Stimulated activated CD8-positive, alpha-beta memory T cell treated with anti-CD3 and anti-CD28 coated beads, Interleukin-15, amount 100 ng/mL, for 24 hours (primary cell): ENCODE measurements around the gene PDZD4.

Source experiments
- DNase-seq: peaks from one replicate; pipeline ENCODE4 v3.0.0-alpha.2; 2020; ENCODE audit warnings: low read depth

PDZD4 gene

GRCh38 chrX:153770601-153771414 lies 59.5 kb downstream of the PDZD4 start:
- no peak for DNase-seq

- DNase-seq: no peak
Observed at GRCh38 chrX:153769865-153770600, 60.3 kb downstream of the PDZD4 start.

- no peak for DNase-seq
Observed at GRCh38 chrX:153769158-153769864, 61.0 kb downstream of the PDZD4 start.

GRCh38 chrX:153768311-153769157 lies 61.8 kb downstream of the PDZD4 start:
- DNase-seq: no peak

GRCh38 chrX:153767674-153768055 lies 62.7 kb downstream of the PDZD4 start:
- DNase-seq: no peak

- DNase-seq: no peak
Observed at GRCh38 chrX:153766871-153767673, 63.3 kb downstream of the PDZD4 start.

- no peak for DNase-seq
Observed at GRCh38 chrX:153766098-153766817, 64.1 kb downstream of the PDZD4 start.

GRCh38 chrX:153765138-153766079 lies 64.9 kb downstream of the PDZD4 start:
- DNase-seq: no peak

GRCh38 chrX:153764786-153765137 lies 65.6 kb downstream of the PDZD4 start:
- DNase-seq: no peak

- DNase-seq: peak; percentile 47
Observed at GRCh38 chrX:153763989-153764755, 66.2 kb downstream of the PDZD4 start, which contains the start of gene PLXNB3. PLXNB3 (plus strand) TSS chrX:153764249; CDS start chrX:153765536, 1,287 bp downstream.

- no peak for DNase-seq
Observed at GRCh38 chrX:153763298-153763932, 66.9 kb downstream of the PDZD4 start.

GRCh38 chrX:153762626-153763173 lies 67.6 kb downstream of the PDZD4 start:
- DNase-seq: no peak

- no peak for DNase-seq
Observed at GRCh38 chrX:153761863-153762262, 68.5 kb downstream of the PDZD4 start.

GRCh38 chrX:153755136-153755535 lies 75.2 kb downstream of the PDZD4 start:
- no peak for DNase-seq
